SU-DHL-6 (cell line): ENCODE measurements around the gene PBX2.

Source experiments
- CTCF ChIP-seq: fragments of 200-600 bp; sonication (generic); IDR thresholded peaks from one replicate; pipeline ENCODE4 v1.5.1; 2017; ENCODE audit warnings: antibody characterized with exemption, mild to moderate bottlenecking, low read length, moderate library complexity; ENCODE audit not compliant: insufficient read depth, poor library complexity, severe bottlenecking
- EZH2phosphoT487 ChIP-seq: fragments of 200-600 bp; sonication (generic), shearing (Covaris generic); conservative IDR thresholded peaks from 2 replicates; pipeline ENCODE4 v1.6.1; 2018; ENCODE audit warnings: mild to moderate bottlenecking, antibody characterized with exemption, low read length, moderate library complexity, mixed read lengths

DNA sequence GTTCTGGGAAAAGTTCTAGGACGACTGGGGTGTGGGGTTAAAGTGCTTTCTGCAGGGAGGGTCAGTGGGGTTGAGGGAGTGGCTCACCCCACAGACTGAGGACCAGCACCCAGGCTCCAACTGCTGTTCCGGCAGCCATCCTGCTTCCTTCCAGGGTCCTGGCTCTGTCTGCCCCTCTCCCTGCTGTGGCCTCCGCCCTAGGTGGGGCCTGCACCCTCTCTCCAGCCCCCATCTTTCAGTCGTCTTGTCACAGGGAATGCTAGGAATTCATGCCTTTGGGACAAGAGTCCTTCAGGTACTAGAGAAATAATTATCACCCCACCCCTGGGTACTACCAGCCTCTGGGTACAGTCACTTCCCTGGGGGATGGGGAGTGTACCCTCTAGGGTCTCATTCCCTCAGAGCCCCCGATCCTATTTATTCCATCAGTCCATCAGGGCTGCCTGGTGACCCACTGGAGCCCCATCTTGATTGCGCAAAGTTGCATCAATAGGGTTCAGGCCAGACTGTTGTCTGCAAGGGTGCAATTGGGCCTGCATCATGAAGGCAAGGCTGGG, 5.8 kb downstream of the PBX2 start, which contains the start of gene AGER:
- TF ChIP-seq CTCF: no peak
- TF ChIP-seq EZH2phosphoT487: no peak
